ENCODE data around the gene KCNAB1.
"Not testable (repeated sequence)": the region's sequence is repeated elsewhere in the genome, so short reads cannot be mapped to it uniquely, and the experiment has no call there.

KCNAB1 gene

GRCh38 chr3:156137397-156137796 lies 17.0 kb downstream of the KCNAB1 start:
- DNase-seq (ENCODE audit: low spot score): not testable (repeated sequence)

- no peak for DNase-seq (ENCODE audit: low spot score)
Measured at GRCh38 chr3:156140001-156140595, 19.7 kb downstream of the KCNAB1 start.

GRCh38 chr3:156142702-156143101 lies 22.3 kb downstream of the KCNAB1 start:
- no peak for DNase-seq (ENCODE audit: low spot score)

- DNase-seq (ENCODE audit: low spot score): no peak
Measured at GRCh38 chr3:156143136-156143535, 22.8 kb downstream of the KCNAB1 start.

- no peak for DNase-seq (ENCODE audit: low spot score)
Measured at GRCh38 chr3:156144060-156144459, 23.7 kb downstream of the KCNAB1 start.

GRCh38 chr3:156145866-156146265 lies 25.5 kb downstream of the KCNAB1 start:
- DNase-seq (ENCODE audit: low spot score): no peak

GRCh38 chr3:156148345-156148945 lies 28.1 kb downstream of the KCNAB1 start:
- DNase-seq (ENCODE audit: low spot score): no peak

GRCh38 chr3:156148946-156149381 lies 28.6 kb downstream of the KCNAB1 start:
- no peak for DNase-seq (ENCODE audit: low spot score)

GRCh38 chr3:156149876-156150275 lies 29.5 kb downstream of the KCNAB1 start:
- DNase-seq (ENCODE audit: low spot score): no peak

- no peak for DNase-seq (ENCODE audit: low spot score)
Measured at GRCh38 chr3:156150434-156151066, 30.2 kb downstream of the KCNAB1 start.

GRCh38 chr3:156151824-156152428 lies 31.5 kb downstream of the KCNAB1 start:
- peak; percentile 34 for DNase-seq (ENCODE audit: low spot score)

GRCh38 chr3:156158656-156159295 lies 38.4 kb downstream of the KCNAB1 start:
- no peak for DNase-seq (ENCODE audit: low spot score)

- no peak for DNase-seq (ENCODE audit: low spot score)
Measured at GRCh38 chr3:156160647-156161046, 40.3 kb downstream of the KCNAB1 start.

GRCh38 chr3:156161172-156161571 lies 40.8 kb downstream of the KCNAB1 start:
- DNase-seq (ENCODE audit: low spot score): no peak

- no peak for DNase-seq (ENCODE audit: low spot score)
Measured at GRCh38 chr3:156163848-156164247, 43.5 kb downstream of the KCNAB1 start.

GRCh38 chr3:156166808-156167207 lies 46.4 kb downstream of the KCNAB1 start:
- DNase-seq (ENCODE audit: low spot score): no peak

- DNase-seq (ENCODE audit: low spot score): no peak
Measured at GRCh38 chr3:156170571-156170970, 50.2 kb downstream of the KCNAB1 start.

GRCh38 chr3:156171281-156172267 lies 51.2 kb downstream of the KCNAB1 start:
- no peak for DNase-seq (ENCODE audit: low spot score)

- no peak for DNase-seq (ENCODE audit: low spot score)
Measured at GRCh38 chr3:156172536-156172935, 52.2 kb downstream of the KCNAB1 start.

GRCh38 chr3:156174229-156174847 lies 54.0 kb downstream of the KCNAB1 start:
- DNase-seq (ENCODE audit: low spot score): no peak

- no peak for DNase-seq (ENCODE audit: low spot score)
Measured at GRCh38 chr3:156175570-156175969, 55.2 kb downstream of the KCNAB1 start.

All from HuH-7.5 (cell line).